NT2/D1 (cell line): ENCODE data around the gene DIAPH2.

Experiments used
- DNase-seq: peaks from one replicate; pipeline ENCODE4 v3.0.0-alpha.2; 2011; ENCODE audit warnings: low read depth, low spot score
- H3K27me3 ChIP-seq: 2 replicates; pipeline ENCODE4 v1.6.0; 2011; ENCODE audit warnings: mild to moderate bottlenecking; ENCODE audit not compliant: insufficient read length, insufficient read depth
- H3K36me3 ChIP-seq: 2 replicates; pipeline ENCODE4 v1.6.1; 2011; ENCODE audit warnings: mild to moderate bottlenecking, low read length, mixed read lengths; ENCODE audit not compliant: insufficient read depth, insufficient read length
- H3K4me1 ChIP-seq: 2 replicates; pipeline ENCODE4 v1.5.1; 2011; ENCODE audit not compliant: insufficient read depth, insufficient read length
- H3K4me3 ChIP-seq: 2 replicates; pipeline ENCODE4 v1.5.1; 2011; ENCODE audit warnings: low read depth; ENCODE audit not compliant: insufficient read length
- H3K9ac ChIP-seq: 2 replicates; pipeline ENCODE4 v1.6.0; 2011; ENCODE audit warnings: low read depth; ENCODE audit not compliant: insufficient read length
- H3K9me3 ChIP-seq: 2 replicates; pipeline ENCODE4 v1.5.1; 2011; ENCODE audit warnings: mild to moderate bottlenecking, low read length; ENCODE audit not compliant: insufficient read depth
- SUZ12 ChIP-seq: IDR thresholded peaks from 2 replicates; pipeline ENCODE4 v1.6.1; 2011; ENCODE audit not compliant: insufficient read length, insufficient read depth; ENCODE audit errors: extremely low read depth
- YY1 ChIP-seq: IDR thresholded peaks from 2 replicates; pipeline ENCODE4 v1.6.1; 2011; ENCODE audit not compliant: insufficient read length, insufficient read depth
- ZNF274 ChIP-seq: IDR thresholded peaks from 2 replicates; pipeline ENCODE4 v1.6.1; 2011; ENCODE audit warnings: mild to moderate bottlenecking, low read depth, low read length

Gene DIAPH2

GRCh38 chrX:97311066-97311778, 626.6 kb downstream of the DIAPH2 start:
- Histone ChIP-seq H3K4me3 (peak overlapping the region; percentile 47), H3K9ac (peak overlapping the region; percentile 71), H3K36me3 (peaks cover 12% of the 10 kb centered on the region), H3K4me1 (no peaks in the 10 kb centered on the region), H3K27me3 (no peaks in the 10 kb centered on the region), H3K9me3 (no peaks in the 10 kb centered on the region)
- TF ChIP-seq YY1 (no peak), ZNF274 (no peak), SUZ12 (no peak)
- no peak for DNase-seq

- Histone ChIP-seq H3K9ac (no peak overlapping the region), H3K36me3 (peaks cover 16% of the 10 kb centered on the region), H3K27me3 (no peaks in the 10 kb centered on the region), H3K4me3 (no peak overlapping the region), H3K4me1 (no peaks in the 10 kb centered on the region), H3K9me3 (no peaks in the 10 kb centered on the region)
- DNase-seq: no peak
- TF ChIP-seq YY1: no peak
- TF ChIP-seq SUZ12: no peak
- no peak for TF ChIP-seq ZNF274
These were observed 629.7 kb downstream of the DIAPH2 start for GRCh38 chrX:97314345-97314744.

- TF ChIP-seq SUZ12 (no peak), ZNF274 (no peak), YY1 (no peak)
- H3K36me3 ChIP-seq: peaks cover 16% of the 10 kb centered on the region
- no peak overlapping the region for H3K4me3 ChIP-seq
- no peaks in the 10 kb centered on the region for H3K4me1 ChIP-seq
- no peak overlapping the region for H3K9ac ChIP-seq
- no peaks in the 10 kb centered on the region for H3K27me3 ChIP-seq
- DNase-seq: no peak
- H3K9me3 ChIP-seq: no peaks in the 10 kb centered on the region
These were observed 631.3 kb downstream of the DIAPH2 start for GRCh38 chrX:97315939-97316338.

GRCh38 chrX:97320305-97320704, 635.7 kb downstream of the DIAPH2 start:
- H3K9ac ChIP-seq: no peak overlapping the region
- H3K4me1 ChIP-seq: no peaks in the 10 kb centered on the region
- H3K9me3 ChIP-seq: no peaks in the 10 kb centered on the region
- no peaks in the 10 kb centered on the region for H3K27me3 ChIP-seq
- DNase-seq: no peak
- TF ChIP-seq SUZ12 (no peak), YY1 (no peak), ZNF274 (no peak)
- no peak overlapping the region for H3K4me3 ChIP-seq
- H3K36me3 ChIP-seq: peaks cover 13% of the 10 kb centered on the region

GRCh38 chrX:97322401-97322800, 637.8 kb downstream of the DIAPH2 start:
- H3K9ac ChIP-seq: no peak overlapping the region
- H3K4me1 ChIP-seq: no peaks in the 10 kb centered on the region
- no peaks in the 10 kb centered on the region for H3K27me3 ChIP-seq
- H3K4me3 ChIP-seq: no peak overlapping the region
- no peaks in the 10 kb centered on the region for H3K36me3 ChIP-seq
- DNase-seq: no peak
- TF ChIP-seq YY1: no peak
- no peak for TF ChIP-seq ZNF274
- TF ChIP-seq SUZ12: no peak
- H3K9me3 ChIP-seq: no peaks in the 10 kb centered on the region

GRCh38 chrX:97326456-97326855, 641.8 kb downstream of the DIAPH2 start:
- H3K4me3 ChIP-seq: no peak overlapping the region
- H3K27me3 ChIP-seq: no peaks in the 10 kb centered on the region
- H3K36me3 ChIP-seq: no peaks in the 10 kb centered on the region
- H3K9me3 ChIP-seq: no peaks in the 10 kb centered on the region
- H3K9ac ChIP-seq: no peak overlapping the region
- H3K4me1 ChIP-seq: no peaks in the 10 kb centered on the region
- no peak for DNase-seq
- TF ChIP-seq ZNF274: no peak
- TF ChIP-seq YY1: no peak
- no peak for TF ChIP-seq SUZ12

- no peaks in the 10 kb centered on the region for H3K4me1 ChIP-seq
- DNase-seq: no peak
- H3K27me3 ChIP-seq: no peaks in the 10 kb centered on the region
- TF ChIP-seq SUZ12: no peak
- TF ChIP-seq ZNF274: no peak
- TF ChIP-seq YY1: no peak
- no peaks in the 10 kb centered on the region for H3K9me3 ChIP-seq
- no peaks in the 10 kb centered on the region for H3K36me3 ChIP-seq
- no peak overlapping the region for H3K9ac ChIP-seq
- no peak overlapping the region for H3K4me3 ChIP-seq
These were observed 644.3 kb downstream of the DIAPH2 start for GRCh38 chrX:97328853-97329390.
